ENCODE results near the gene FRMD4A.

The FRMD4A gene

GRCh38 chr10:13657101-13657680 lies 673.5 kb downstream of the FRMD4A start:
- no peak for DNase-seq

- no peak for DNase-seq
These were observed 674.2 kb downstream of the FRMD4A start for GRCh38 chr10:13656337-13657100.

GRCh38 chr10:13654846-13655245 lies 675.9 kb downstream of the FRMD4A start:
- DNase-seq, result no peak

- DNase-seq, result no peak
These were observed 676.5 kb downstream of the FRMD4A start for GRCh38 chr10:13654118-13654830.

GRCh38 chr10:13652860-13653259 lies 677.9 kb downstream of the FRMD4A start:
- DNase-seq, result no peak

GRCh38 chr10:13651969-13652720 lies 678.6 kb downstream of the FRMD4A start:
- DNase-seq, result no peak

GRCh38 chr10:13650961-13651360 lies 679.8 kb downstream of the FRMD4A start:
- no peak for DNase-seq

- DNase-seq, result no peak
These were observed 680.7 kb downstream of the FRMD4A start for GRCh38 chr10:13649844-13650520.

GRCh38 chr10:13648425-13648824 lies 682.3 kb downstream of the FRMD4A start:
- no peak for DNase-seq

GRCh38 chr10:13644866-13645265 lies 685.9 kb downstream of the FRMD4A start:
- DNase-seq, result no peak

- no peak for DNase-seq
These were observed 687.7 kb downstream of the FRMD4A start for GRCh38 chr10:13643016-13643415.

- no peak for DNase-seq
These were observed 688.4 kb downstream of the FRMD4A start for GRCh38 chr10:13642293-13642692.

- DNase-seq, result no peak
These were observed 692.8 kb downstream of the FRMD4A start for GRCh38 chr10:13637894-13638293.

- no peak for DNase-seq
These were observed 693.3 kb downstream of the FRMD4A start for GRCh38 chr10:13637303-13637856.

- DNase-seq, result no peak
These were observed 693.9 kb downstream of the FRMD4A start for GRCh38 chr10:13636776-13637175.

GRCh38 chr10:13634207-13634606 lies 696.5 kb downstream of the FRMD4A start:
- no peak for DNase-seq

GRCh38 chr10:13633689-13634088 lies 697.0 kb downstream of the FRMD4A start:
- DNase-seq, result no peak

GRCh38 chr10:13632884-13633440 lies 697.8 kb downstream of the FRMD4A start:
- no peak for DNase-seq

GRCh38 chr10:13632440-13632839 lies 698.3 kb downstream of the FRMD4A start:
- DNase-seq, result no peak

GRCh38 chr10:13631594-13631993 lies 699.1 kb downstream of the FRMD4A start:
- DNase-seq, result no peak

GRCh38 chr10:13630231-13630630 lies 700.5 kb downstream of the FRMD4A start:
- no peak for DNase-seq

- no peak for DNase-seq
These were observed 701.6 kb downstream of the FRMD4A start for GRCh38 chr10:13629116-13629515.
